HL-60 (cell line): ENCODE measurements around the gene ARMH3.

Experiments used
- DNase-seq, 2 experiments: peaks; one replicate each; pipeline ENCODE4 v3.0.0-alpha.2; 2010 to 2020; ENCODE audit warnings: low read depth in 1 of 2, low spot score in 1 of 2
- H3K27ac ChIP-seq: fragments of 250-450 bp; sonication (Bioruptor Pico); replicated peaks from 2 replicates; pipeline ENCODE4 v1.5.1; 2020; ENCODE audit warnings: mild to moderate bottlenecking, moderate library complexity
- H3K27me3 ChIP-seq: fragments of 250-450 bp; sonication (Bioruptor Pico); 2 replicates; pipeline ENCODE4 v1.5.1; 2021; ENCODE audit warnings: mild to moderate bottlenecking, moderate library complexity; ENCODE audit not compliant: insufficient read depth, poor library complexity, severe bottlenecking
- H3K4me3 ChIP-seq: replicated peaks from 2 replicates; pipeline ENCODE4 v1.5.1; 2011; ENCODE audit warnings: mild to moderate bottlenecking, control low read depth, low read length; ENCODE audit not compliant: insufficient read depth
- CTCF ChIP-seq: IDR thresholded peaks from one replicate; pipeline ENCODE4 v1.5.1; 2011; ENCODE audit warnings: low read length, control low read depth, inconsistent platforms; ENCODE audit not compliant: insufficient read depth
- GABPA ChIP-seq: IDR thresholded peaks from 2 replicates; pipeline ENCODE4 v1.6.1; 2012; ENCODE audit warnings: low read depth
- POLR2AphosphoS5 ChIP-seq: IDR thresholded peaks from 2 replicates; pipeline ENCODE4 v1.6.1; 2012; ENCODE audit warnings: low read depth
- REST ChIP-seq: IDR thresholded peaks from 2 replicates; pipeline ENCODE4 v1.6.1; 2012; ENCODE audit warnings: low read depth; ENCODE audit not compliant: insufficient replicate concordance
- SPI1 ChIP-seq: IDR thresholded peaks from 2 replicates; pipeline ENCODE4 v1.6.1; 2012; ENCODE audit warnings: low read depth, mild to moderate bottlenecking, borderline replicate concordance

Gene ARMH3

GRCh38 chr10:101961591-101962498 lies 94.1 kb downstream of the ARMH3 start:
- Histone ChIP-seq H3K27ac (no peak overlapping the region), H3K4me3 (no peak overlapping the region), H3K27me3 (no peaks in the 10 kb centered on the region)
- DNase-seq = no peak
- TF ChIP-seq POLR2AphosphoS5 (no peak), SPI1 (no peak), CTCF (no peak), REST (no peak), GABPA (no peak)

GRCh38 chr10:101960879-101961395 lies 95.0 kb downstream of the ARMH3 start:
- DNase-seq = no peak
- no peak for TF ChIP-seq CTCF
- TF ChIP-seq GABPA = no peak
- TF ChIP-seq SPI1 = no peak
- TF ChIP-seq REST = no peak
- no peak for TF ChIP-seq POLR2AphosphoS5
- Histone ChIP-seq H3K4me3 (no peak overlapping the region), H3K27me3 (no peaks in the 10 kb centered on the region), H3K27ac (no peak overlapping the region)

- no peak for TF ChIP-seq CTCF
- no peak for TF ChIP-seq SPI1
- TF ChIP-seq REST = no peak
- no peak for TF ChIP-seq POLR2AphosphoS5
- TF ChIP-seq GABPA = no peak
- Histone ChIP-seq H3K4me3 (no peak overlapping the region), H3K27me3 (no peaks in the 10 kb centered on the region), H3K27ac (no peak overlapping the region)
- no peak for DNase-seq
These were observed 96.5 kb downstream of the ARMH3 start for GRCh38 chr10:101959346-101959916.
